SK-N-SH (cell line): ENCODE measurements around the gene TANGO6.

Source experiments
- EZH2phosphoT487 ChIP-seq: fragments of 200-600 bp; sonication (generic); IDR thresholded peaks from 2 replicates; pipeline ENCODE4 v1.6.1; 2017; ENCODE audit warnings: low read depth, mixed run types, mild to moderate bottlenecking, antibody characterized with exemption, moderate library complexity, borderline replicate concordance
- GATA2 ChIP-seq: sonication (generic); formaldehyde crosslinking; IDR thresholded peaks from 2 replicates; pipeline ENCODE4 v1.5.0; 2020; ENCODE audit warnings: mild to moderate bottlenecking, missing genetic modification reagents
- MXI1 ChIP-seq: IDR thresholded peaks from 2 replicates; pipeline ENCODE4 v1.6.1; 2012; ENCODE audit warnings: mild to moderate bottlenecking, low read depth, low read length, improper control_type of control experiment
- POLR2AphosphoS5 ChIP-seq: IDR thresholded peaks from 2 replicates; pipeline ENCODE4 v1.6.1; 2012; ENCODE audit warnings: low read depth, low read length
- RAD21 ChIP-seq: IDR thresholded peaks from 2 replicates; pipeline ENCODE4 v1.6.1; 2012; ENCODE audit warnings: mild to moderate bottlenecking, low read length
- RFX5 ChIP-seq: IDR thresholded peaks from 2 replicates; pipeline ENCODE4 v1.6.1; 2012; ENCODE audit warnings: mild to moderate bottlenecking, improper control_type of control experiment, low read length
- SIN3A ChIP-seq: IDR thresholded peaks from 2 replicates; pipeline ENCODE4 v1.6.1; 2012; ENCODE audit warnings: low read depth, mild to moderate bottlenecking, low read length, moderate library complexity, borderline replicate concordance
- YY1 ChIP-seq: IDR thresholded peaks from 2 replicates; pipeline ENCODE4 v1.4.0; 2012; ENCODE audit warnings: low read depth, mild to moderate bottlenecking
- TF ChIP-seq, protein P1 (sequence below): IDR thresholded peaks from 2 replicates; pipeline ENCODE4; 2012
- TF ChIP-seq, protein P2 (sequence below): fragments of 200-600 bp; sonication (generic); IDR thresholded peaks from 2 replicates; pipeline ENCODE4 v1.6.1; 2017; ENCODE audit warnings: antibody characterized with exemption, mild to moderate bottlenecking, moderate library complexity
- TF ChIP-seq, protein P3 (sequence below): IDR thresholded peaks from 2 replicates; pipeline ENCODE4 v1.4.0; 2012; ENCODE audit warnings: low read depth
- TF ChIP-seq, protein P4 (sequence below): IDR thresholded peaks from 2 replicates; pipeline ENCODE4 v1.6.1; 2012; ENCODE audit warnings: mild to moderate bottlenecking, low read depth, low read length, moderate library complexity

DNA sequence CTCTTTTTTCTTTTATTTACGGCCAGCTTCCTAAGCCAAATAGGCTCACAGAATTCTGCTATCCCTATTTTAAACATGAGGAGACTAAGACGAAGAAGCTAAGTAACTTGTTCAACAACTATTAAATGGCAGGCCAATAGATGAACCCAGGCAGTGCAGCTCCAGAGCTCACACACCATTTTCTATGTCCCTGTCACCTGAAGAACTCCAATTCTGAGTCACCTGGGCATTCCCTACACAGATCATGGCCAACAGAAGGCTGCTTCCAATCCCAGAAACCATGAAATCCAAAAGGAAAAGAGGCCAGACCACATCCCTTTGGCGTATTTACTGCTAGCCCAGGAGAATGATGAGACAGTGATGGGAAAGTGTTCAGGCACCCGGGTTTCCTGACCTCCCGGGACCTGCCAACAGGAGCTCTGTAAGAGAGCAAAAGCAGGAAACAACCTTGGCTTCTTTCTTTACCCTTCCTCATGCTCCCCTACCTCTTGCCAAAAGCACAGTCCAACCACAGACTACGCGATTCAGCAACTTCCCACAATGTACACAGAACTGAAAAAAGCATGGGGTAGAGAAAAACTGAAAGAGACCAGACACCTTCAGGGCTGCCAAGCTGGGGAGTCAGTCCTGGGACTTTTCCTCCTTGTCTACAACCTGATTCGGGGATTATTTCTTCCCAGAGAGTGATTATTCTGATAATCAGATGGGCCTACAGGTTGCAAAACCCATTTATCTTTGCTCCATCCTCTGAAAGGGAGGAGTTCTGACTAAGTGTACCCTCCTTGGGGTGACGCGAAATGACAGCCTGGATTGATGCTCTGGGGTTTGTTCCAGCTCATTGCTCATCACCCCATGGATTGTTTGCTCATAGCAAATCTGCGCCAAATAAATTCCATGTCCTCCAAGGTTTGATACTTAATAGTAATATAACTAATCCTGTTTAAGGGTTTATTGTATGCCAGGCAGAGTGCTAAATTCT lies 214.4 kb downstream of the TANGO6 start:
- no peak for TF ChIP-seq POLR2AphosphoS5
- TF ChIP-seq, protein P1, sequence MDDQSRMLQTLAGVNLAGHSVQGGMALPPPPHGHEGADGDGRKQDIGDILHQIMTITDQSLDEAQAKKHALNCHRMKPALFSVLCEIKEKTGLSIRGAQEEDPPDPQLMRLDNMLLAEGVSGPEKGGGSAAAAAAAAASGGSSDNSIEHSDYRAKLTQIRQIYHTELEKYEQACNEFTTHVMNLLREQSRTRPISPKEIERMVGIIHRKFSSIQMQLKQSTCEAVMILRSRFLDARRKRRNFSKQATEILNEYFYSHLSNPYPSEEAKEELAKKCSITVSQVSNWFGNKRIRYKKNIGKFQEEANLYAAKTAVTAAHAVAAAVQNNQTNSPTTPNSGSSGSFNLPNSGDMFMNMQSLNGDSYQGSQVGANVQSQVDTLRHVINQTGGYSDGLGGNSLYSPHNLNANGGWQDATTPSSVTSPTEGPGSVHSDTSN = peak; percentile 98
- TF ChIP-seq, protein P2, sequence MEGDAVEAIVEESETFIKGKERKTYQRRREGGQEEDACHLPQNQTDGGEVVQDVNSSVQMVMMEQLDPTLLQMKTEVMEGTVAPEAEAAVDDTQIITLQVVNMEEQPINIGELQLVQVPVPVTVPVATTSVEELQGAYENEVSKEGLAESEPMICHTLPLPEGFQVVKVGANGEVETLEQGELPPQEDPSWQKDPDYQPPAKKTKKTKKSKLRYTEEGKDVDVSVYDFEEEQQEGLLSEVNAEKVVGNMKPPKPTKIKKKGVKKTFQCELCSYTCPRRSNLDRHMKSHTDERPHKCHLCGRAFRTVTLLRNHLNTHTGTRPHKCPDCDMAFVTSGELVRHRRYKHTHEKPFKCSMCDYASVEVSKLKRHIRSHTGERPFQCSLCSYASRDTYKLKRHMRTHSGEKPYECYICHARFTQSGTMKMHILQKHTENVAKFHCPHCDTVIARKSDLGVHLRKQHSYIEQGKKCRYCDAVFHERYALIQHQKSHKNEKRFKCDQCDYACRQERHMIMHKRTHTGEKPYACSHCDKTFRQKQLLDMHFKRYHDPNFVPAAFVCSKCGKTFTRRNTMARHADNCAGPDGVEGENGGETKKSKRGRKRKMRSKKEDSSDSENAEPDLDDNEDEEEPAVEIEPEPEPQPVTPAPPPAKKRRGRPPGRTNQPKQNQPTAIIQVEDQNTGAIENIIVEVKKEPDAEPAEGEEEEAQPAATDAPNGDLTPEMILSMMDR = no peak
- TF ChIP-seq YY1 = no peak
- no peak for TF ChIP-seq RAD21
- no peak for TF ChIP-seq RFX5
- no peak for TF ChIP-seq SIN3A
- TF ChIP-seq MXI1 = no peak
- TF ChIP-seq, protein P3, sequence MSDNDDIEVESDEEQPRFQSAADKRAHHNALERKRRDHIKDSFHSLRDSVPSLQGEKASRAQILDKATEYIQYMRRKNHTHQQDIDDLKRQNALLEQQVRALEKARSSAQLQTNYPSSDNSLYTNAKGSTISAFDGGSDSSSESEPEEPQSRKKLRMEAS = peak; percentile 26; the same call in 1 of the 2 replicates
- TF ChIP-seq, protein P4, sequence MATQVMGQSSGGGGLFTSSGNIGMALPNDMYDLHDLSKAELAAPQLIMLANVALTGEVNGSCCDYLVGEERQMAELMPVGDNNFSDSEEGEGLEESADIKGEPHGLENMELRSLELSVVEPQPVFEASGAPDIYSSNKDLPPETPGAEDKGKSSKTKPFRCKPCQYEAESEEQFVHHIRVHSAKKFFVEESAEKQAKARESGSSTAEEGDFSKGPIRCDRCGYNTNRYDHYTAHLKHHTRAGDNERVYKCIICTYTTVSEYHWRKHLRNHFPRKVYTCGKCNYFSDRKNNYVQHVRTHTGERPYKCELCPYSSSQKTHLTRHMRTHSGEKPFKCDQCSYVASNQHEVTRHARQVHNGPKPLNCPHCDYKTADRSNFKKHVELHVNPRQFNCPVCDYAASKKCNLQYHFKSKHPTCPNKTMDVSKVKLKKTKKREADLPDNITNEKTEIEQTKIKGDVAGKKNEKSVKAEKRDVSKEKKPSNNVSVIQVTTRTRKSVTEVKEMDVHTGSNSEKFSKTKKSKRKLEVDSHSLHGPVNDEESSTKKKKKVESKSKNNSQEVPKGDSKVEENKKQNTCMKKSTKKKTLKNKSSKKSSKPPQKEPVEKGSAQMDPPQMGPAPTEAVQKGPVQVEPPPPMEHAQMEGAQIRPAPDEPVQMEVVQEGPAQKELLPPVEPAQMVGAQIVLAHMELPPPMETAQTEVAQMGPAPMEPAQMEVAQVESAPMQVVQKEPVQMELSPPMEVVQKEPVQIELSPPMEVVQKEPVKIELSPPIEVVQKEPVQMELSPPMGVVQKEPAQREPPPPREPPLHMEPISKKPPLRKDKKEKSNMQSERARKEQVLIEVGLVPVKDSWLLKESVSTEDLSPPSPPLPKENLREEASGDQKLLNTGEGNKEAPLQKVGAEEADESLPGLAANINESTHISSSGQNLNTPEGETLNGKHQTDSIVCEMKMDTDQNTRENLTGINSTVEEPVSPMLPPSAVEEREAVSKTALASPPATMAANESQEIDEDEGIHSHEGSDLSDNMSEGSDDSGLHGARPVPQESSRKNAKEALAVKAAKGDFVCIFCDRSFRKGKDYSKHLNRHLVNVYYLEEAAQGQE = no peak
- TF ChIP-seq GATA2 (CRISPR knock-in tag) = no peak
- no peak for TF ChIP-seq EZH2phosphoT487
